GM12873 (cell line): ENCODE data around the gene ATXN1.

Source experiments
- CTCF ChIP-seq: IDR thresholded peaks from 2 replicates; pipeline ENCODE4 v1.5.1; 2012; ENCODE audit warnings: low read depth, mild to moderate bottlenecking, moderate library complexity, low read length, control low read depth; ENCODE audit not compliant: insufficient read depth; ENCODE audit errors: missing control alignments

The ATXN1 gene

GRCh38 chr6:16684896-16685554 lies 76.2 kb downstream of the ATXN1 start:
- no peak for TF ChIP-seq CTCF

GRCh38 chr6:16684195-16684689 lies 77.0 kb downstream of the ATXN1 start:
- TF ChIP-seq CTCF: no peak

DNA sequence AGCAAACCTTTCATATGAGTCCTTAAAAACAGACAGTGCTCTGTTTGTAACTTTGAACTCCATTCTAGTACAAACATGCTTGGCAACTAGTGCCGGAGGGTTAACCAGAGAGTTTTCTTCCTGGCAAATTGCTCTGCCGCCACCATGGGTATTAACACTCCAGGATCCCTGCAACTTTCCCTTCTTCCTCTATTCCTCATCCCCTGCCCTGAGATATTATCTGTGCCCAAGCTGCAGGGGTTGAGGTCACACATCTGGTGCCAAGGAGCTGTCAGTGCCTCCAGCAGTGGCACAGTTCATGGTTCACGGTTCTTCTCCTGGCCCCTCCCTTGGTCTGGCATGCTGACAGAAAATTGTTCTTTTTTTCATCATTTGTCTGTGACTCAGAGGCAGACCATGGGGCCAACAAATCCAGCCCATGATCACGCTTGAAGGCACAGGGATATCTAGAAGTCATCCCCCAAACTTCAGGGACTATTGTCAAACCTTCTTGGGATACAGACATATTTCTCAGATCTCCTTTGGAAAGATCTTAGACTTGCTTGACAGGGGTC lies 77.5 kb downstream of the ATXN1 start:
- TF ChIP-seq CTCF: no peak

DNA sequence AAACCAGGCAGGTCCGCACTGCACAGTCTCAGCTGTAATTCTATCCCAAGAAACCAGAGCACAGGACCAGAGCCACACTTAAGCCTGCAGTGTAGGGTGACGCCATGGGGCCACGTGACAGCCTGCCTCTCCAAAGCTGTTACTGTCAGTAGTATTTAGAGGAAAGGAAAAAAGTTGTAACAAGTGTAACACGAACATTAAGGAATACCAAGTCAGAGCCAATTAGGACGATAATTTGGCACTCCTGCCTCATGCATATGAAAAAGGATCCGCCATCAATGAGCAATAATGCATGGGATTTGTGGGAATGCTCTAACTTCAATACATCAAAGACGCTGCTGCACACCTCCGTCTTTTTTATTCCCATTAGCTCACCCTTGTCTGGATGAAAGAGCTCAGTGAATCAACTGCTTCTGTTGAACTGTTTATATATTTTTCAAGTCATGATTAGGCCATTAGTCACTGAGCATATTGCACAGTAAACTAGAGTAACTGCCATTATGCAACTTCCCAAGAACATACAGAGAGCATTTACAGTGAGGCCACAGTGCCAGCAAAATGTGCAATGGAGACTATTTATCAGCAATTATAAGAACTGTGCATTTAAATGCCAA lies 79.9 kb downstream of the ATXN1 start:
- TF ChIP-seq CTCF: no peak

DNA sequence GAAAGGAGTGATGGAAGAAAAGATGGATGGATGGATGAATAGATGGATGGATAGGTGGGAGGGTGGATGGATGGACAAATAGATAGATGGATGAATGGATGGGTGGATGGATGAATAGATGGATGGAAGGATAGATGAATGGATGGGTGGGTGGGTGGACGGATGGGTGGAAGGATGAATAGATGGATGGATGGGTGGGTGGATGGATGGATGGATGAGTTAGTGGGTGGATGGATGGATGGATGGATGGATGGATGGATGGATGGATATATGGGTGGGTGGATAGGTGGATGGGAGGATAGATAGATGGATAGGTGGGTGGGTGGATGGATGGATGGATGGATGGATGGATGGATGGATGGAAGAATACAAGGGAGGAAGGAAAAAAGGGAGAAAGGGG lies 82.2 kb downstream of the ATXN1 start:
- no peak for TF ChIP-seq CTCF

DNA sequence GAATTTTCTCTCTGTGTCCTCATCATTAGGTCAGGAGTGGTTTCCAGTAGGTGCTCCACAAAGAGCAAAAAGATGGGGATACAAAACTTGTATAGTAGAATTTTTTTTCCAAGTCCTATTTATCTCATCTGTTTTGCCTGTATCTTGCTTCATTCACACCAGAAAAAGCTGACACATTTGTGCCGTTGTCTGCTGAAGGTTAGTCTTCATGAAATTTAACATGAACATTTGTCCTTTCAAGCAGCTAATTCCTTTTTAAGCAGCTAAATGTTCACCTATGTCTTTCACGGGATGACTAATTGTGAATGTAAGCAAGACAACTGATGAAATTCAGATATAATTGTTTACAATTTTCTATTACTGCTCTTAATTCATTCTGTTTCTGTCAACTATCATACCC lies 83.8 kb downstream of the ATXN1 start:
- TF ChIP-seq CTCF: no peak

- no peak for TF ChIP-seq CTCF
Observed at GRCh38 chr6:16676978-16677377, 84.3 kb downstream of the ATXN1 start.
